LNCAP (cell line): ENCODE measurements around the gene OXSR1.

Experiments used
- CTCF ChIP-seq: fragments of 450-650 bp; IDR thresholded peaks from 2 replicates; pipeline ENCODE4 v1.5.1; 2017; ENCODE audit warnings: mild to moderate bottlenecking

Gene OXSR1

GRCh38 chr3:38276917-38277630, 111.7 kb downstream of the OXSR1 start:
- TF ChIP-seq CTCF = no peak

- TF ChIP-seq CTCF = no peak
Observed at GRCh38 chr3:38278841-38279240, 113.5 kb downstream of the OXSR1 start.

GRCh38 chr3:38281895-38282686, 116.8 kb downstream of the OXSR1 start, which contains the start of gene SLC22A14:
Gene SLC22A14 (plus strand): TSS chr3:38282294. CDS start chr3:38306027, 23,733 bp downstream.
- TF ChIP-seq CTCF = no peak

GRCh38 chr3:38283810-38284755, 118.7 kb downstream of the OXSR1 start:
- TF ChIP-seq CTCF = no peak

DNA sequence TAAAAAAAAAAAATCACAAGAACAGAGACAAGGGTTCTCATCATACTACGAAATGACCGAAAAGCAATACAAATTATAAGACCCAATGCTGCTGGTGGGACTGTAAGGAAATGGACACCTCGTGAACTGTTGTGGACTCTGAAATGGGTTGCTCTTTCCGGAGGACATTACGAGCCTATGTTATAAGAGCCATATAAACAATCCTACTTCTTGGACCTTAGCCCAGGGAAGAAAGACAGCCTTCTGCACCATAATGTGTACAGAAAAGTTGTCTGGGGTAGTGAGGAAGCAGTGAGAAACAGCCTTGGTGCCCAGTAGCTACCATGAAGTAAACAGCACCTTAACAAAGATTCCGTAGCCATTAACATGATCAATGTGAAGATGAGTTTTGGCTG, 119.4 kb downstream of the OXSR1 start:
- no peak for TF ChIP-seq CTCF

GRCh38 chr3:38297537-38297936, 132.2 kb downstream of the OXSR1 start:
- TF ChIP-seq CTCF = no peak
